AG04449 (cell line): ENCODE measurements around the gene TRIM77.
"Not testable (repeated sequence)": the region's sequence is repeated elsewhere in the genome, so short reads cannot be mapped to it uniquely, and the experiment has no call there.

ENCODE experiments used
- CTCF ChIA-PET: fragments of 350-600 bp; formaldehyde crosslinking; extraction: SDS; loops from one replicate; lab custom pipeline; 2021; ENCODE audit warnings: antibody characterized with exemption; lab: Yijun Ruan, JAX
- POLR2A ChIA-PET: fragments of 400-600, 350-600 bp; formaldehyde crosslinking; extraction: SDS; loops from one replicate; lab custom pipeline; 2020; ENCODE audit warnings: antibody characterized with exemption, inconsistent platforms; lab: Yijun Ruan, JAX
- DNase-seq: peaks from one replicate; pipeline ENCODE4 v3.0.0-alpha.2; 2010; ENCODE audit warnings: low read depth, low spot score
- H3K4me3 ChIP-seq: 2 replicates; pipeline ENCODE4 v1.5.1; 2011; ENCODE audit warnings: low read depth, mild to moderate bottlenecking, control low read depth, low read length
- TF ChIP-seq, protein P1 (sequence below): IDR thresholded peaks from one replicate; pipeline ENCODE4 v1.5.1; 2011; ENCODE audit warnings: mild to moderate bottlenecking, moderate library complexity, low read length, control low read depth, inconsistent platforms; ENCODE audit not compliant: insufficient read depth; ENCODE audit errors: missing control alignments

The TRIM77 gene

DNA sequence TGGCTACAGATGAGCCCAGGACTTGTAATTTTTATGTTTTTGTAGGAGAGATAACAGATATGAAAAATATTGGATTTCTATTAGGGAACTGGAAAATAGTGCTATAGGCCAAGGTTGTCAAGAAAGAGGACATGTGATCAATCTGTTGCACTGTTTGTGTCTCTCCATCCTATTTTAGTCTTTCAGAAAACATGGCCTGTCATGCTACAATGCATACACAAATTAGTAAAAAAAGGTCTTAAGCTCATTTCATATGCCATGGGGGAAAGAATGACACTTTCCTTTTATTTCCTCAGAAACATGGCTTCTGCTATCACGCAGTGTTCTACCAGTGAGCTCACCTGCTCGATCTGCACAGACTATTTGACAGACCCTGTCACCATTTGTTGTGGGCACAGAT, at the start of gene TRIM77:
TRIM77 (plus strand) TSS at position 301 of the 400 bp plus-strand sequence; CDS start at position 301, 0 bp downstream.
- DNase-seq, CTCF ChIA-PET, H3K4me3 ChIP-seq, POLR2A ChIA-PET: not testable (repeated sequence)

- no peak overlapping the region for H3K4me3 ChIP-seq
- no peak for DNase-seq
- ChIA-PET CTCF (no interaction called here), POLR2A (no interaction called here)
- TF ChIP-seq, protein P1, sequence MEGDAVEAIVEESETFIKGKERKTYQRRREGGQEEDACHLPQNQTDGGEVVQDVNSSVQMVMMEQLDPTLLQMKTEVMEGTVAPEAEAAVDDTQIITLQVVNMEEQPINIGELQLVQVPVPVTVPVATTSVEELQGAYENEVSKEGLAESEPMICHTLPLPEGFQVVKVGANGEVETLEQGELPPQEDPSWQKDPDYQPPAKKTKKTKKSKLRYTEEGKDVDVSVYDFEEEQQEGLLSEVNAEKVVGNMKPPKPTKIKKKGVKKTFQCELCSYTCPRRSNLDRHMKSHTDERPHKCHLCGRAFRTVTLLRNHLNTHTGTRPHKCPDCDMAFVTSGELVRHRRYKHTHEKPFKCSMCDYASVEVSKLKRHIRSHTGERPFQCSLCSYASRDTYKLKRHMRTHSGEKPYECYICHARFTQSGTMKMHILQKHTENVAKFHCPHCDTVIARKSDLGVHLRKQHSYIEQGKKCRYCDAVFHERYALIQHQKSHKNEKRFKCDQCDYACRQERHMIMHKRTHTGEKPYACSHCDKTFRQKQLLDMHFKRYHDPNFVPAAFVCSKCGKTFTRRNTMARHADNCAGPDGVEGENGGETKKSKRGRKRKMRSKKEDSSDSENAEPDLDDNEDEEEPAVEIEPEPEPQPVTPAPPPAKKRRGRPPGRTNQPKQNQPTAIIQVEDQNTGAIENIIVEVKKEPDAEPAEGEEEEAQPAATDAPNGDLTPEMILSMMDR = no peak
These were observed 43.1 kb upstream of the TRIM77 start for GRCh38 chr11:89667001-89667400.

DNA sequence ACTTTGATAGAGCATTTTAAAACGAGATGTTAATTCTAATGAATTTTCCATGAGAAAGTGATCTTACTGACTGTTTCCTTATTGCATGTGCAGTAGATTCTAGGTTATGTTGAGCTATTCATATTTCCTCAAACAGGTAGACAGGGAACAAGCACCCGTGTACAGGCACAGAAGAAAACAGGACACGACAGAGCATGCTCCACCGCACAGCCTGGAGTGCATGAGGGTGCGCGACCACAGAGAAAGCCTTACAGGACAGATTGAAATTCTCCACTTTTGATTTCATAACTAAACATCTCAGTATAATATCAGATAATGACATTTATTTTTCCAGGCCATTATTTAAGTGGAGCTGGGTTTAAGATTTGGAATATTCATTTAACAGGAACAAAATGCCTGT, 41.9 kb upstream of the TRIM77 start:
- H3K4me3 ChIP-seq, CTCF ChIA-PET, POLR2A ChIA-PET, DNase-seq: not testable (repeated sequence)

DNA sequence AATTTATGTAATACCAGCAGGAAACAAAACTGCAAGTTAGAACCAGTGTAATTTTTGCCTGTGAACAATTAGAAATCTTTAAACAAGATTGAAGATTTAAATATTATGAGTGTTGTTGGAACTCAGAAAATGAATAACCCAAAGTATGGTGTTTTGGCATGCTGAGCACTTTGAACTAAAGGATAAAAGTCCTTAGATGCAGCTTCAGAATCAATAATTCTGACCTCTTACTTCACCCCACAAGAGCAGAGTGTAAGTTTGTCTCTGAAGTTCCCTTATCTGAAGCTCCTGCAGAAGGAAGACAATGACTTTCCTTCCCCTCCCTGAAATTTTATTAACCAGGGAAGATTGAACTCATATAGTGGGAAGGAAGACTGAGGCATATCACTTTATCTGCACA, 40.5 kb upstream of the TRIM77 start:
- POLR2A ChIA-PET, H3K4me3 ChIP-seq, CTCF ChIA-PET, DNase-seq: not testable (repeated sequence)

DNA sequence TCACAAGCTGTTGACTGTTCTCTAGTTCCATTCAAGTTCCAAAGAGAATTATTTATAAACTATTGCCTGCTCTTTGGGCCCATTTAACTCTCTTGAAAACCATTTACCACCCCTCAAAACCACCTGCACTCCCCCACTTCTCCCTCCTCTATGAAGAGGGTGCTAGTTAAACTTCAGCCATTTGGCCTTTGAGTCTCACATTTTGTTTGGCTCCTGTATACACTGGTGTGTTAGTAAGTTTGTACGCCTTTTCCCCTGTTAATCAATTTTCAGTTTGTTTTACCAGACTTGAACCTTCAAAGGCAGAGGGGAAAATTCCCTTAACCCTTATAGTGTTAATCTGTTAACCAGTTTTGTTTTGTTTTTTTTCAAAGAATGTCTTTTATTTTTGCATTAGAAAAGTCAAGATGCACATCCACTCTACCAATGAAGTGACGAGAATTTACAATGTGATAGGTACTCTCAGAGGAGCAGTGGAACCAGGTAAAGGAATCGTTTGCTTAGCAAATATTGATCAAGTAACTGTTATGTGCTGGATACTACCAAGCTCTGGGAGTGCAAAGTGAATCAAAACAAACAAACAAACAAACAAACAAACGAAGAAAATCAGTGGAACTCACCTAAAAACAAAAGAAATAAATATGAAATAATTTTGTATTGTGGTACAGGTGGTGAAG, 40.0 kb upstream of the TRIM77 start:
- DNase-seq, POLR2A ChIA-PET, CTCF ChIA-PET, H3K4me3 ChIP-seq: not testable (repeated sequence)

- CTCF ChIA-PET, DNase-seq, H3K4me3 ChIP-seq, POLR2A ChIA-PET: not testable (repeated sequence)
These were observed 37.6 kb upstream of the TRIM77 start for GRCh38 chr11:89672547-89672946.

DNA sequence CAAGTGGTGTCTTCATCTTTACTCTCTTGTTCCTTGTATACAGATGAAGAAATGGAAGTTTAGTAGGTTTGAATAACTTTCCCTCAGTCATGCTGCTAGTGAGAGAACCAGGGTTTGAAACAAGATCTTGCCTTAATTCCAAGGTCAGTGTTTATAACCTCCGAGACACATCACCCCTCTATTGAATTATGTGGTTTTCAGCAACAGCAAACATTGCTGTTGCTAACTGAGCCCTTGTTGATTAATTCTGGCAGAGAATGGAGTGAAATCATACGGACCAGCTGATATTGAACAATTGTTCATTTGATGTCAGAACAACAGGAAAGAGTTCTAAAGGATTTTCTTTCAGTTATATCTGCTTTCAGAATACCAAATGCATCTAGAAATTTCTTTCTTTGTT, 36.7 kb upstream of the TRIM77 start:
- H3K4me3 ChIP-seq = not testable (repeated sequence)

GRCh38 chr11:89675383-89675782, 34.7 kb upstream of the TRIM77 start:
- DNase-seq, H3K4me3 ChIP-seq, POLR2A ChIA-PET, CTCF ChIA-PET: not testable (repeated sequence)

More for the DNA sequence above, 36.7 kb upstream of the TRIM77 start:
- POLR2A ChIA-PET, CTCF ChIA-PET, DNase-seq: not testable (repeated sequence)

DNA sequence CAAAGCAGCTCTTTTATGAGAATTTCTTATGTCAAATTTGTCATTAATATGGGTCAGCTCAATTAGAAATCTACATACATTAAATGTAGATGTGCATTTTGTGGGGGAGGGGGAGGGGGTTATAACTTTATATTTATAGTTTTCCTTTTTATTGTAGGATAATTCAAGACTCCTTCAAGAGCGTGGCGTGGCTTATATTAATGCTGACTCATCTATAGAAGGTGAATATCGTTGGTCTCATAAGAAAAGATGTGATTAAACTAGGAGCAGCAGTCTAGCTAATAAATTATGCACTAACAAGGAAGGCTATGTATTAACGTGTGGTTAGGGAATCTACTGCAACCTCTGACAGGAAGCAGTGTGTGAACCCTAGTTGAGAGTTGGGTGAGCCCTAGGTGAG, 34.2 kb upstream of the TRIM77 start:
- POLR2A ChIA-PET, CTCF ChIA-PET, DNase-seq, H3K4me3 ChIP-seq: not testable (repeated sequence)

DNA sequence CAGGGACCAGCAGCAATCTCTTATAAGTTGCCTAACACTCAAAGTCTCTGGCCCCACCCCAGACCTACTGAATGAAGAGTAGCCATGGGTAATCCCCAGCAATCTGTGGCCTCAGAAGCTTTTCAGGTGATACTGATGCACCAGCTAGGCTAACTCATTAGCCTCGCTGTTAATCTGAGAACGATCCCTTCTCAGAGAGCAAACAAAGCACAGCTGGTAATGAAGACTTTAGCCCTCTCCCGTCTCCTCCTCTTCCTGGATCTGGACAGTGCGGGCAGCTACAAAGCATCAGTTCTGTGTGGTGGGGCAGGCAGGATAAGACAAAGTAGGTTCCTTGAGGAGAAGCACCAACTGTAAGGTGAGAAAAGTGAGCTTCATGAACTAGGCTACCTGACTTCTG, 3.0 kb upstream of the TRIM77 start:
- DNase-seq, CTCF ChIA-PET, POLR2A ChIA-PET, H3K4me3 ChIP-seq: not testable (repeated sequence)

- H3K4me3 ChIP-seq, POLR2A ChIA-PET, DNase-seq, CTCF ChIA-PET: not testable (repeated sequence)
These were observed 14.9 kb downstream of the TRIM77 start for GRCh38 chr11:89724866-89725498.

- DNase-seq, CTCF ChIA-PET, H3K4me3 ChIP-seq, POLR2A ChIA-PET: not testable (repeated sequence)
These were observed 20.1 kb downstream of the TRIM77 start for GRCh38 chr11:89730215-89730614.
